Nephron (organoid): ENCODE data around the gene ZNF366.

Source experiments
- H3K27ac Mint-ChIP-seq, 3 experiments: 2 replicates each; pipeline ENCODE4 v1.8.0; 2020; ENCODE audit warnings: mixed read lengths in 3 of 3, mild to moderate bottlenecking in 2 of 3, moderate library complexity in 1 of 3
- H3K27me3 Mint-ChIP-seq: 2 replicates; pipeline ENCODE4 v1.8.0; 2021; ENCODE audit warnings: low read depth, mild to moderate bottlenecking, moderate library complexity, mixed read lengths
- H3K36me3 Mint-ChIP-seq: 2 replicates; pipeline ENCODE4 v1.8.0; 2020; ENCODE audit warnings: low read depth, mixed read lengths
- H3K4me1 Mint-ChIP-seq: 2 replicates; pipeline ENCODE4 v1.8.0; 2020; ENCODE audit warnings: mixed read lengths
- H3K4me3 Mint-ChIP-seq, 3 experiments: 2 replicates each; pipeline ENCODE4 v1.8.0; 2020; ENCODE audit warnings: mild to moderate bottlenecking in 3 of 3, mixed read lengths in 3 of 3, moderate library complexity in 2 of 3
- H3K9me3 Mint-ChIP-seq: 2 replicates; pipeline ENCODE4 v1.8.0; 2020; ENCODE audit warnings: mixed read lengths
- CTCF ChIP-seq, 3 experiments: fragments of 200-600 bp; sonication (generic); IDR thresholded peaks; one replicate each; pipeline ENCODE4 v1.5.0; 2021; ENCODE audit warnings: antibody characterized with exemption in 3 of 3; ENCODE audit not compliant: unreplicated experiment in 3 of 3

The ZNF366 gene

GRCh38 chr5:72510610-72511181, 3.5 kb upstream of the ZNF366 start:
- no peak for TF ChIP-seq CTCF (IDR thresholded peaks at IDR 0.05; ENCODE audit: unreplicated experiment in 3 of 3)
- peaks cover 4% of the 10 kb centered on the region for H3K9me3 Mint-ChIP-seq
- peaks cover 5% of the 10 kb centered on the region for H3K27me3 Mint-ChIP-seq
- no peaks in the 10 kb centered on the region for H3K36me3 Mint-ChIP-seq
- no peak overlapping the region for H3K4me3 Mint-ChIP-seq
- H3K27ac Mint-ChIP-seq, result peak overlapping the region in 2 of 3 experiments; percentile 15 to 73
- peaks cover 35% of the 10 kb centered on the region for H3K4me1 Mint-ChIP-seq

GRCh38 chr5:72509401-72509800, 2.2 kb upstream of the ZNF366 start:
- Mint-ChIP-seq H3K9me3 (no peaks in the 10 kb centered on the region), H3K4me3 (no peak overlapping the region), H3K36me3 (no peaks in the 10 kb centered on the region), H3K4me1 (peaks cover 35% of the 10 kb centered on the region), H3K27me3 (peaks cover 5% of the 10 kb centered on the region), H3K27ac (no peak overlapping the region)
- no peak for TF ChIP-seq CTCF (IDR thresholded peaks at IDR 0.05; ENCODE audit: unreplicated experiment in 3 of 3)

GRCh38 chr5:72508241-72509170, 1.3 kb upstream of the ZNF366 start:
- TF ChIP-seq CTCF (IDR thresholded peaks at IDR 0.05; ENCODE audit: unreplicated experiment in 3 of 3), result no peak
- H3K4me3 Mint-ChIP-seq, result no peak overlapping the region
- peaks cover 35% of the 10 kb centered on the region for H3K4me1 Mint-ChIP-seq
- H3K36me3 Mint-ChIP-seq, result no peaks in the 10 kb centered on the region
- peak overlapping the region in 2 of 3 experiments; percentile 1 to 41 for H3K27ac Mint-ChIP-seq
- no peaks in the 10 kb centered on the region for H3K9me3 Mint-ChIP-seq
- H3K27me3 Mint-ChIP-seq, result peaks cover 5% of the 10 kb centered on the region

GRCh38 chr5:72507907-72508238, 663 bp upstream of the ZNF366 start:
- H3K4me1 Mint-ChIP-seq, result peaks cover 35% of the 10 kb centered on the region
- peak overlapping the region in 2 of 3 experiments; percentile 1 to 41 for H3K27ac Mint-ChIP-seq
- no peaks in the 10 kb centered on the region for H3K9me3 Mint-ChIP-seq
- H3K36me3 Mint-ChIP-seq, result no peaks in the 10 kb centered on the region
- no peak overlapping the region for H3K4me3 Mint-ChIP-seq
- peaks cover 5% of the 10 kb centered on the region for H3K27me3 Mint-ChIP-seq
- TF ChIP-seq CTCF (IDR thresholded peaks at IDR 0.05; ENCODE audit: unreplicated experiment in 3 of 3), result no peak

- TF ChIP-seq CTCF (IDR thresholded peaks at IDR 0.05; ENCODE audit: unreplicated experiment in 3 of 3), result no peak
- peaks cover 28% of the 10 kb centered on the region for H3K4me1 Mint-ChIP-seq
- H3K27me3 Mint-ChIP-seq, result peaks cover 5% of the 10 kb centered on the region
- H3K9me3 Mint-ChIP-seq, result no peaks in the 10 kb centered on the region
- no peaks in the 10 kb centered on the region for H3K36me3 Mint-ChIP-seq
- H3K4me3 Mint-ChIP-seq, result no peak overlapping the region
- H3K27ac Mint-ChIP-seq, result peak overlapping the region in 1 of 3 experiments; percentile 6
Observed at GRCh38 chr5:72506158-72506549, 1.1 kb downstream of the ZNF366 start.
